ENCODE results near the gene CDC37L1.

Gene CDC37L1

GRCh38 chr9:4671737-4672136, 7.6 kb upstream of the CDC37L1 start:
- H3K4me2 ChIP-seq (ENCODE audit: low read length), result no peak overlapping the region
- H4K20me1 ChIP-seq (ENCODE audit: insufficient read depth, low read length), result no peaks in the 10 kb centered on the region
- no peak overlapping the region for H3K27ac ChIP-seq (ENCODE audit: low read depth, low read length, poor library complexity, severe bottlenecking)
- peaks cover under 1% of the 10 kb centered on the region for H3K4me1 ChIP-seq (ENCODE audit: insufficient read depth, low read length, severe bottlenecking)
- no peak for TF ChIP-seq EZH2 (IDR thresholded peaks at IDR 0.05; ENCODE audit: borderline replicate concordance, low read length)
- TF ChIP-seq, protein P1, sequence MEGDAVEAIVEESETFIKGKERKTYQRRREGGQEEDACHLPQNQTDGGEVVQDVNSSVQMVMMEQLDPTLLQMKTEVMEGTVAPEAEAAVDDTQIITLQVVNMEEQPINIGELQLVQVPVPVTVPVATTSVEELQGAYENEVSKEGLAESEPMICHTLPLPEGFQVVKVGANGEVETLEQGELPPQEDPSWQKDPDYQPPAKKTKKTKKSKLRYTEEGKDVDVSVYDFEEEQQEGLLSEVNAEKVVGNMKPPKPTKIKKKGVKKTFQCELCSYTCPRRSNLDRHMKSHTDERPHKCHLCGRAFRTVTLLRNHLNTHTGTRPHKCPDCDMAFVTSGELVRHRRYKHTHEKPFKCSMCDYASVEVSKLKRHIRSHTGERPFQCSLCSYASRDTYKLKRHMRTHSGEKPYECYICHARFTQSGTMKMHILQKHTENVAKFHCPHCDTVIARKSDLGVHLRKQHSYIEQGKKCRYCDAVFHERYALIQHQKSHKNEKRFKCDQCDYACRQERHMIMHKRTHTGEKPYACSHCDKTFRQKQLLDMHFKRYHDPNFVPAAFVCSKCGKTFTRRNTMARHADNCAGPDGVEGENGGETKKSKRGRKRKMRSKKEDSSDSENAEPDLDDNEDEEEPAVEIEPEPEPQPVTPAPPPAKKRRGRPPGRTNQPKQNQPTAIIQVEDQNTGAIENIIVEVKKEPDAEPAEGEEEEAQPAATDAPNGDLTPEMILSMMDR (IDR thresholded peaks at IDR 0.05; ENCODE audit: low read length), result no peak
- H3K27me3 ChIP-seq (ENCODE audit: insufficient read depth, low read length), result no peaks in the 10 kb centered on the region
- no peaks in the 10 kb centered on the region for H3K9me3 ChIP-seq (ENCODE audit: low read length)
- H2AFZ ChIP-seq (ENCODE audit: low read length), result no peak overlapping the region
- no peaks in the 10 kb centered on the region for H3K79me2 ChIP-seq (ENCODE audit: insufficient read depth, low read length)
- H3K4me3 ChIP-seq (ENCODE audit: low read depth, low read length, poor library complexity, severe bottlenecking), result no peak overlapping the region
- H3K36me3 ChIP-seq (ENCODE audit: insufficient read depth, low read length), result no peaks in the 10 kb centered on the region
- H3K9me2 ChIP-seq (ENCODE audit: low read depth, low read length), result no peaks in the 10 kb centered on the region
- H3K9ac ChIP-seq (ENCODE audit: low read length), result no peak overlapping the region
- H3F3A ChIP-seq (ENCODE audit: insufficient read depth, low read length), result no peaks in the 10 kb centered on the region

- no peaks in the 10 kb centered on the region for H3K9me3 ChIP-seq (ENCODE audit: low read length)
- peaks cover 8% of the 10 kb centered on the region for H3K4me1 ChIP-seq (ENCODE audit: insufficient read depth, low read length, severe bottlenecking)
- no peaks in the 10 kb centered on the region for H3K9me2 ChIP-seq (ENCODE audit: low read depth, low read length)
- no peaks in the 10 kb centered on the region for H3K27me3 ChIP-seq (ENCODE audit: insufficient read depth, low read length)
- no peak overlapping the region for H3K4me2 ChIP-seq (ENCODE audit: low read length)
- no peak overlapping the region for H2AFZ ChIP-seq (ENCODE audit: low read length)
- no peak for TF ChIP-seq EZH2 (IDR thresholded peaks at IDR 0.05; ENCODE audit: borderline replicate concordance, low read length)
- TF ChIP-seq, protein P1 (IDR thresholded peaks at IDR 0.05; ENCODE audit: low read length), result no peak
- H3F3A ChIP-seq (ENCODE audit: insufficient read depth, low read length), result no peaks in the 10 kb centered on the region
- H3K27ac ChIP-seq (ENCODE audit: low read depth, low read length, poor library complexity, severe bottlenecking), result no peak overlapping the region
- H3K36me3 ChIP-seq (ENCODE audit: insufficient read depth, low read length), result no peaks in the 10 kb centered on the region
- H3K4me3 ChIP-seq (ENCODE audit: low read depth, low read length, poor library complexity, severe bottlenecking), result no peak overlapping the region
- no peaks in the 10 kb centered on the region for H4K20me1 ChIP-seq (ENCODE audit: insufficient read depth, low read length)
- H3K79me2 ChIP-seq (ENCODE audit: insufficient read depth, low read length), result peaks cover under 1% of the 10 kb centered on the region; the same call in 1 of the 2 replicates
- no peak overlapping the region for H3K9ac ChIP-seq (ENCODE audit: low read length)
Measured at GRCh38 chr9:4674783-4675182, 4.6 kb upstream of the CDC37L1 start.

GRCh38 chr9:4677392-4677791, 2.0 kb upstream of the CDC37L1 start:
- no peaks in the 10 kb centered on the region for H3K9me3 ChIP-seq (ENCODE audit: low read length)
- H3K9ac ChIP-seq (ENCODE audit: low read length), result no peak overlapping the region
- no peaks in the 10 kb centered on the region for H3K27me3 ChIP-seq (ENCODE audit: insufficient read depth, low read length)
- H3K4me1 ChIP-seq (ENCODE audit: insufficient read depth, low read length, severe bottlenecking), result peaks cover 22% of the 10 kb centered on the region
- H3K4me3 ChIP-seq (ENCODE audit: low read depth, low read length, poor library complexity, severe bottlenecking), result no peak overlapping the region
- H3K27ac ChIP-seq (ENCODE audit: low read depth, low read length, poor library complexity, severe bottlenecking), result no peak overlapping the region
- no peaks in the 10 kb centered on the region for H3K9me2 ChIP-seq (ENCODE audit: low read depth, low read length)
- peaks cover 22% of the 10 kb centered on the region for H3K79me2 ChIP-seq (ENCODE audit: insufficient read depth, low read length)
- TF ChIP-seq, protein P1 (IDR thresholded peaks at IDR 0.05; ENCODE audit: low read length), result no peak
- no peak for TF ChIP-seq EZH2 (IDR thresholded peaks at IDR 0.05; ENCODE audit: borderline replicate concordance, low read length)
- no peak overlapping the region for H3K4me2 ChIP-seq (ENCODE audit: low read length)
- H3F3A ChIP-seq (ENCODE audit: insufficient read depth, low read length), result no peaks in the 10 kb centered on the region
- no peaks in the 10 kb centered on the region for H4K20me1 ChIP-seq (ENCODE audit: insufficient read depth, low read length)
- no peak overlapping the region for H2AFZ ChIP-seq (ENCODE audit: low read length)
- no peaks in the 10 kb centered on the region for H3K36me3 ChIP-seq (ENCODE audit: insufficient read depth, low read length)
